AG04450 (cell line): ENCODE measurements around the gene MPRIP. TPM values are rescaled to one million over a fixed set of nuclear protein-coding genes. Genes with fewer than 3 reads are reported as not detected.

ENCODE experiments used
- CTCF ChIA-PET: fragments of 300-600, 350-600 bp; formaldehyde crosslinking; extraction: SDS; loops from one replicate; lab custom pipeline; 2022; ENCODE audit warnings: antibody characterized with exemption, inconsistent platforms; lab: Charles Lee
- POLR2A ChIA-PET: fragments of 350-600 bp; formaldehyde crosslinking; extraction: SDS; loops from one replicate; lab custom pipeline; 2021; ENCODE audit warnings: antibody characterized with exemption, inconsistent platforms; lab: Yijun Ruan, JAX
- DNase-seq: peaks from one replicate; pipeline ENCODE4 v3.0.0-alpha.2; 2011; ENCODE audit warnings: low read depth, low spot score
- H3K27ac ChIP-seq: one replicate; pipeline ENCODE4 v1.5.1; 2012; ENCODE audit warnings: low read depth, low read length, control low read depth
- H3K27me3 ChIP-seq: one replicate; pipeline ENCODE4 v1.6.0; 2012; ENCODE audit warnings: low read length; ENCODE audit not compliant: control insufficient read depth, insufficient read depth
- H3K4me3 ChIP-seq: 2 replicates; pipeline ENCODE4 v1.5.1; 2011; ENCODE audit warnings: mild to moderate bottlenecking, low read depth, low read length, control low read depth
- H3K9me3 ChIP-seq: 2 replicates; pipeline ENCODE4 v1.5.1; 2012; ENCODE audit warnings: low read length; ENCODE audit not compliant: control insufficient read depth, insufficient read depth
- CTCF ChIP-seq: IDR thresholded peaks from 2 replicates; pipeline ENCODE4 v1.5.1; 2011; ENCODE audit warnings: low read depth, low read length, control low read depth, inconsistent platforms
- polyA plus RNA-seq: library from polyadenylated mRNA; depleted of rRNA; stranded (reverse); fragments of >200 nt; gene quantifications from 2 replicates; pipeline ENCODE4 v1.2.3, GENCODE V29; 2011

Gene MPRIP
- polyA plus RNA-seq, 1 experiment, result 95.0 TPM

GRCh38 chr17:17141860-17142552, 99.7 kb downstream of the MPRIP start:
- H3K27me3 ChIP-seq, result no peaks in the 10 kb centered on the region
- peak; percentile 91 for TF ChIP-seq CTCF
- ChIA-PET CTCF (interaction anchor here (0.5 to 2.1 kb wide), 22 partner anchors 9 to 141 kb away, joined by 3 to 13 read pairs (median 5); no protein-coding TSS in a partner anchor), POLR2A (interaction anchor here (1.2 kb wide), 1 partner anchor 86 kb away, joined by 3 read pairs; no protein-coding TSS in a partner anchor)
- no peak overlapping the region for H3K27ac ChIP-seq
- no peak for DNase-seq
- no peaks in the 10 kb centered on the region for H3K9me3 ChIP-seq
- no peak overlapping the region for H3K4me3 ChIP-seq

GRCh38 chr17:17142556-17142955, 100.3 kb downstream of the MPRIP start:
- H3K4me3 ChIP-seq, result no peak overlapping the region
- TF ChIP-seq CTCF, result no peak
- POLR2A ChIA-PET, result interaction anchor here (1.2 kb wide), 1 partner anchor 86 kb away, joined by 3 read pairs; no protein-coding TSS in a partner anchor
- CTCF ChIA-PET, result interaction anchor here (0.5 to 2.1 kb wide), 23 partner anchors 10 to 142 kb away, joined by 3 to 13 read pairs (median 5); no protein-coding TSS in a partner anchor
- H3K27ac ChIP-seq, result no peak overlapping the region
- DNase-seq, result no peak
- no peaks in the 10 kb centered on the region for H3K27me3 ChIP-seq
- H3K9me3 ChIP-seq, result no peaks in the 10 kb centered on the region

- Histone ChIP-seq H3K27ac (no peak overlapping the region), H3K4me3 (no peak overlapping the region), H3K27me3 (no peaks in the 10 kb centered on the region), H3K9me3 (no peaks in the 10 kb centered on the region)
- POLR2A ChIA-PET, result no interaction called here
- CTCF ChIA-PET, result interaction anchor here (1.0 to 1.9 kb wide), 2 partner anchors 117 to 143 kb away, joined by 3 to 9 read pairs; no protein-coding TSS in a partner anchor
- no peak for TF ChIP-seq CTCF
- DNase-seq, result no peak
Measured at GRCh38 chr17:17143501-17143900, 101.2 kb downstream of the MPRIP start.

GRCh38 chr17:17144061-17144460, 101.8 kb downstream of the MPRIP start:
- ChIA-PET CTCF (no interaction called here), POLR2A (interaction anchor here (1.0 kb wide), 1 partner anchor 103 kb away, joined by 4 read pairs; no protein-coding TSS in a partner anchor)
- no peak overlapping the region for H3K4me3 ChIP-seq
- H3K9me3 ChIP-seq, result no peaks in the 10 kb centered on the region
- no peak for DNase-seq
- no peak overlapping the region for H3K27ac ChIP-seq
- no peaks in the 10 kb centered on the region for H3K27me3 ChIP-seq
- TF ChIP-seq CTCF, result no peak
